ENCODE data around the gene PPIG.

- TF ChIP-seq, protein P1, sequence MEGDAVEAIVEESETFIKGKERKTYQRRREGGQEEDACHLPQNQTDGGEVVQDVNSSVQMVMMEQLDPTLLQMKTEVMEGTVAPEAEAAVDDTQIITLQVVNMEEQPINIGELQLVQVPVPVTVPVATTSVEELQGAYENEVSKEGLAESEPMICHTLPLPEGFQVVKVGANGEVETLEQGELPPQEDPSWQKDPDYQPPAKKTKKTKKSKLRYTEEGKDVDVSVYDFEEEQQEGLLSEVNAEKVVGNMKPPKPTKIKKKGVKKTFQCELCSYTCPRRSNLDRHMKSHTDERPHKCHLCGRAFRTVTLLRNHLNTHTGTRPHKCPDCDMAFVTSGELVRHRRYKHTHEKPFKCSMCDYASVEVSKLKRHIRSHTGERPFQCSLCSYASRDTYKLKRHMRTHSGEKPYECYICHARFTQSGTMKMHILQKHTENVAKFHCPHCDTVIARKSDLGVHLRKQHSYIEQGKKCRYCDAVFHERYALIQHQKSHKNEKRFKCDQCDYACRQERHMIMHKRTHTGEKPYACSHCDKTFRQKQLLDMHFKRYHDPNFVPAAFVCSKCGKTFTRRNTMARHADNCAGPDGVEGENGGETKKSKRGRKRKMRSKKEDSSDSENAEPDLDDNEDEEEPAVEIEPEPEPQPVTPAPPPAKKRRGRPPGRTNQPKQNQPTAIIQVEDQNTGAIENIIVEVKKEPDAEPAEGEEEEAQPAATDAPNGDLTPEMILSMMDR (IDR thresholded peaks at IDR 0.05; ENCODE audit: extremely low read depth in 1 of 2, insufficient read depth in 1 of 2, low read depth in 1 of 2, low read length in 2 of 2) = no peak
- TF ChIP-seq FOS (IDR thresholded peaks at IDR 0.05; ENCODE audit: borderline replicate concordance, insufficient read depth, low read length) (no peak), GATA2 (IDR thresholded peaks at IDR 0.05; ENCODE audit: insufficient read depth, insufficient read length, low read depth, low read length) (no peak), POLR2AphosphoS5 (IDR thresholded peaks at IDR 0.05; ENCODE audit: insufficient read depth, low read depth, low read length) (no peak), EZH2 (IDR thresholded peaks at IDR 0.05; ENCODE audit: borderline replicate concordance, low read depth, low read length, severe bottlenecking) (no peak), POLR2A (IDR thresholded peaks at IDR 0.05; ENCODE audit: low read depth, low read length) (no peak), JUN (IDR thresholded peaks at IDR 0.05; ENCODE audit: borderline replicate concordance, insufficient read depth, insufficient read length, low read depth) (no peak), MYC (IDR thresholded peaks at IDR 0.05; ENCODE audit: low read depth, low read length) (no peak)
- TF ChIP-seq, protein P2, sequence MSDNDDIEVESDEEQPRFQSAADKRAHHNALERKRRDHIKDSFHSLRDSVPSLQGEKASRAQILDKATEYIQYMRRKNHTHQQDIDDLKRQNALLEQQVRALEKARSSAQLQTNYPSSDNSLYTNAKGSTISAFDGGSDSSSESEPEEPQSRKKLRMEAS (IDR thresholded peaks at IDR 0.05; ENCODE audit: insufficient read depth, insufficient read length) = no peak
Measured at GRCh38 chr2:169625781-169626180, 41.6 kb downstream of the PPIG start.
